ENCODE measurements around the gene DNAJC15.

DNA sequence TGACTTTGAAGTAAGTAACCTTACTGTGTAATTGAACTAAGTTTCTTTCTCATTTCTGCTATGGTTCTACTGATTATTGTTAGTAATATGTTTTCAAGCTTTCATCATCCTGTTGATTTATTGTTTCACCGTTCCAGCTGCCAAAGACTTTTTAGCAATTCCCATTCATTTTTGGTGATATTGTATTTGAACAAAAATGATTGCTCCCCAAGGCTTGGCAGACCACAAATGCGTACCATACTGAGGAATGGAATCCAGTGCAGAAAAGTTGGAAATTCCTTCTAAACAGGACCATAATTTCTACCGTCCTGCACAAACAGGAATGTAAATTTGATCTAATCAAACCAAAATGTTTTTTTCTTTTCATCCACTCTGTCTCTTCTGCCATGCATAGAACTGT, 42.1 kb upstream of the DNAJC15 start:
- no peak for TF ChIP-seq POLR2A (IDR thresholded peaks at IDR 0.05)
- TF ChIP-seq, protein P1, sequence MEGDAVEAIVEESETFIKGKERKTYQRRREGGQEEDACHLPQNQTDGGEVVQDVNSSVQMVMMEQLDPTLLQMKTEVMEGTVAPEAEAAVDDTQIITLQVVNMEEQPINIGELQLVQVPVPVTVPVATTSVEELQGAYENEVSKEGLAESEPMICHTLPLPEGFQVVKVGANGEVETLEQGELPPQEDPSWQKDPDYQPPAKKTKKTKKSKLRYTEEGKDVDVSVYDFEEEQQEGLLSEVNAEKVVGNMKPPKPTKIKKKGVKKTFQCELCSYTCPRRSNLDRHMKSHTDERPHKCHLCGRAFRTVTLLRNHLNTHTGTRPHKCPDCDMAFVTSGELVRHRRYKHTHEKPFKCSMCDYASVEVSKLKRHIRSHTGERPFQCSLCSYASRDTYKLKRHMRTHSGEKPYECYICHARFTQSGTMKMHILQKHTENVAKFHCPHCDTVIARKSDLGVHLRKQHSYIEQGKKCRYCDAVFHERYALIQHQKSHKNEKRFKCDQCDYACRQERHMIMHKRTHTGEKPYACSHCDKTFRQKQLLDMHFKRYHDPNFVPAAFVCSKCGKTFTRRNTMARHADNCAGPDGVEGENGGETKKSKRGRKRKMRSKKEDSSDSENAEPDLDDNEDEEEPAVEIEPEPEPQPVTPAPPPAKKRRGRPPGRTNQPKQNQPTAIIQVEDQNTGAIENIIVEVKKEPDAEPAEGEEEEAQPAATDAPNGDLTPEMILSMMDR (IDR thresholded peaks at IDR 0.05): no peak

Measured in lower leg skin (tissue), 3 donors.